Epithelial cell of proximal tubule (primary cell): ENCODE measurements around the gene GSG1. TPM values are rescaled to one million over a fixed set of nuclear protein-coding genes. Genes with fewer than 3 reads are reported as not detected.

ENCODE experiments used
- DNase-seq: peaks from one replicate; pipeline ENCODE4 v3.0.0-alpha.2; 2011; ENCODE audit warnings: low read depth
- H3K4me3 ChIP-seq: 2 replicates; pipeline ENCODE4 v1.5.1; 2011; ENCODE audit warnings: low read depth, mild to moderate bottlenecking, low read length
- total RNA-seq: library from RNA; depleted of rRNA; stranded (reverse); fragments of >200 nt; gene quantifications from 2 replicates; pipeline ENCODE4 v1.2.3, GENCODE V29; 2015
- TF ChIP-seq, protein P1 (sequence below): conservative IDR thresholded peaks from 2 replicates; pipeline ENCODE4 v1.5.1; 2012; ENCODE audit warnings: low read depth, mild to moderate bottlenecking, low read length

GSG1 gene
- total RNA-seq, 1 donor from 2014 or later, result 0.75 TPM

GRCh38 chr12:13074396-13075117, 28.9 kb downstream of the GSG1 start:
- TF ChIP-seq, protein P1, sequence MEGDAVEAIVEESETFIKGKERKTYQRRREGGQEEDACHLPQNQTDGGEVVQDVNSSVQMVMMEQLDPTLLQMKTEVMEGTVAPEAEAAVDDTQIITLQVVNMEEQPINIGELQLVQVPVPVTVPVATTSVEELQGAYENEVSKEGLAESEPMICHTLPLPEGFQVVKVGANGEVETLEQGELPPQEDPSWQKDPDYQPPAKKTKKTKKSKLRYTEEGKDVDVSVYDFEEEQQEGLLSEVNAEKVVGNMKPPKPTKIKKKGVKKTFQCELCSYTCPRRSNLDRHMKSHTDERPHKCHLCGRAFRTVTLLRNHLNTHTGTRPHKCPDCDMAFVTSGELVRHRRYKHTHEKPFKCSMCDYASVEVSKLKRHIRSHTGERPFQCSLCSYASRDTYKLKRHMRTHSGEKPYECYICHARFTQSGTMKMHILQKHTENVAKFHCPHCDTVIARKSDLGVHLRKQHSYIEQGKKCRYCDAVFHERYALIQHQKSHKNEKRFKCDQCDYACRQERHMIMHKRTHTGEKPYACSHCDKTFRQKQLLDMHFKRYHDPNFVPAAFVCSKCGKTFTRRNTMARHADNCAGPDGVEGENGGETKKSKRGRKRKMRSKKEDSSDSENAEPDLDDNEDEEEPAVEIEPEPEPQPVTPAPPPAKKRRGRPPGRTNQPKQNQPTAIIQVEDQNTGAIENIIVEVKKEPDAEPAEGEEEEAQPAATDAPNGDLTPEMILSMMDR, result no peak
- H3K4me3 ChIP-seq, result no peak overlapping the region
- no peak for DNase-seq

DNA sequence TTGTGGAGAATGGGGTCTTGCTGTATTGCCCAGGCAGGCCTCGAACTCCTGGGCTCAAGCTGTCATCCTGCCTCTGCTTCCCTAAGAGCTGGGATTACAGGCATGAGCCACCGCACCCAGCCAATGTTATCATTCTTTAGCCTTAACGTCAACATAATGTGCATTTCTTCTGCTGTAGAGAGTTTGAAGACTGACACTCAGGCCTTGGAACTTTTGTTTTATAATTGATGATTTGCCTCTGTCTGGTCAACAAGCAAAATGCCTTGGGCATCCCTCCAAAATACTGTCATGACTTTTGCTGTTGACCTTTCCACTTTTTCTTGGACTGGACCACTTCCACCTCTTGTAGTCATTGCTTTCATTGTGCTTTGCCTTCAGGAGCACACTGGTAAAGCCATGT, 30.3 kb downstream of the GSG1 start:
- no peak for DNase-seq
- TF ChIP-seq, protein P1, result no peak
- no peak overlapping the region for H3K4me3 ChIP-seq

GRCh38 chr12:13071305-13072280, 31.9 kb downstream of the GSG1 start:
- no peak for DNase-seq
- no peak overlapping the region for H3K4me3 ChIP-seq
- TF ChIP-seq, protein P1, result no peak

DNA sequence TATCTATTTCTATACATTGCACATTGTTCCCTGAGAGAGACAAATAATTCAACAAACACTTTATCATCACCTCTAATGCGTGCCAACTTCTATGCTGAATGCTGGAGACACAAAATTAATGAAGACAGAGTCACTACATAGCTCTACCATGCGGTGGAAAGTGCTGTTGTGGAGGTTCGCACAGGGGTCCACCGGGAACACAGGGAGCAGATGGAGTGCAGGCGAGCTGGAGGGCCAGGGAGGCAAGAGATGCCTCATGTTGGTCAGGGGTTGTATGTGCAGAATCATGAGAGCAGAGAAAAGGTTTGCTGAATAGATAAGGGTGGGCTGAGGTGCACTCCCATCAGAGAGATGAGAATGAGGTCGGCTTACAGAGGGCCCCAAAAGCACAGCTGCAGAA, 34.1 kb downstream of the GSG1 start:
- DNase-seq, result no peak
- TF ChIP-seq, protein P1, result no peak
- no peak overlapping the region for H3K4me3 ChIP-seq

DNA sequence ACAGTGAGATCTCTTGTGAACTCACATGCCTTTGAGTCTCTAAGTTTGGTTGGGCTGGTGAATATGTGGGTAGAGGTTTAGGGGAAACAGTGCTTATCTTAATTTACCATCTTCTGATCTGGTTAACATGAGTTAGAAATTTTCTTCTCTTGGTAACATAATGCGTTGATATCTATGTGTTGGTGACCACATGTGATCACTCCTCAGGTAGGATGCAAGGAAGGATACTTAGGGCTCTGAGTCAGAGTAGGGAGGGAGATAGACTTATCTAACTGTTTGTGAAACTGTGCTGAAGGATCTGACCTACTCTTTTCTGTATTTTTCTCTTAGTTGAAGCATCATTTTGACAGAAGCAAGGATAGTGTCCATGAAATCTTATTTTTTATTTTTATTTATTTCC, 36.1 kb downstream of the GSG1 start:
- no peak overlapping the region for H3K4me3 ChIP-seq
- DNase-seq, result no peak
- TF ChIP-seq, protein P1, result no peak

DNA sequence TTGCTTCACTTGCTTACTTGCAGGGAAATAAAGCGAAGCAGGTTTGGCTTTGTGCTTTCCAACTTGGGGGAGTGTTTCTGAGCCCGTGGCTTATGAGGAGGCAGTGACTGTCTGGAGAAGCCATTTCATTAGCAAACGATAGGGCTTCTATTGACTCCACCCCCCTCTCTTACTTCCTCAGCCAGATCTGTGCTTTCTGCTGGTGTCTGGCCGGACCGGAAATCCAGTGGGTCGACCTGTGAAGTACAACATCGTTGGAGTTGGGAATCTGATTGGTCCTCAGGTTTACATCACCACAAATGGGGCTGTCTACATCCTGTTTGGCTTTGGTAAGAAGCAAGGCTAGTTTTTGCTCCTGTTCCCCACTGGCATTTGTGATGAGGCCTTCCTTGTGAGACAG, 37.0 kb downstream of the GSG1 start:
- no peak overlapping the region for H3K4me3 ChIP-seq
- DNase-seq, result no peak
- TF ChIP-seq, protein P1, result no peak
